Tibial artery (tissue), 4 donors: Measurements from ENCODE around the gene RNF145.

Experiments
- DNase-seq, 2 donors: peaks; one replicate each; pipeline ENCODE4 v3.0.0-alpha.2; 2019
- H3K27ac ChIP-seq, 2 donors: fragments of 200-600 bp; sonication (generic) in 1 of 2; 1 replicate in 1 of 2; 2 replicates in 1 of 2; pipeline ENCODE4 v1.5.1; 2018 to 2019; ENCODE audit warnings: mild to moderate bottlenecking in 1 of 2
- H3K27me3 ChIP-seq, 2 donors: fragments of 200-600 bp; sonication (generic) in 1 of 2; one replicate each; pipeline versions ENCODE4 v1.5.1 to v1.6.0; 2016 to 2019
- H3K36me3 ChIP-seq, 3 donors: fragments of 200-600 bp; sonication (generic) in 2 of 3; one replicate each; pipeline ENCODE4 v1.5.1; 2016 to 2019; ENCODE audit warnings: mild to moderate bottlenecking in 2 of 3
- H3K4me1 ChIP-seq, 4 donors: fragments of 200-600 bp; sonication (generic) in 2 of 4; 1 replicate in 3 of 4; 2 replicates in 1 of 4; pipeline ENCODE4 v1.5.1; 2016 to 2019
- H3K4me3 ChIP-seq, 2 donors: fragments of 200-600 bp; sonication (generic) in 1 of 2; 1 replicate in 1 of 2; 2 replicates in 1 of 2; pipeline ENCODE4 v1.5.1; 2018 to 2019; ENCODE audit warnings: mild to moderate bottlenecking in 2 of 2
- H3K9me3 ChIP-seq, 3 donors: fragments of 200-600 bp; sonication (generic) in 1 of 3; one replicate each; pipeline ENCODE4 v1.5.1; 2016 to 2019
- CTCF ChIP-seq, 2 experiments: fragments of 200-600 bp in 1 of 2; fragments of 450-650 bp in 1 of 2; IDR thresholded peaks; one replicate each; pipeline ENCODE4 v1.5.1; 2017 to 2019; ENCODE audit warnings: antibody characterized with exemption in 2 of 2, mild to moderate bottlenecking in 1 of 2, moderate library complexity in 1 of 2
- intact Hi-C: fragments of 100-400 bp; cut with DNase I; formaldehyde crosslinking; loops from one replicate; pipeline ENCODE4 v1.15.0; 2023; ENCODE audit warnings: low total_unique reads

Gene RNF145

GRCh38 chr5:159186319-159186718 is 23.0 kb downstream of the RNF145 start:
- Histone ChIP-seq H3K36me3 (peaks cover 0 to 14% (median 9%) of the 10 kb centered on the region in 3 donors), H3K4me1 (peaks cover 0 to 39% (median 3%) of the 10 kb centered on the region in 4 donors), H3K9me3 (no peaks in the 10 kb centered on the region), H3K4me3 (no peak overlapping the region), H3K27ac (no peak overlapping the region), H3K27me3 (no peaks in the 10 kb centered on the region)
- no peak for TF ChIP-seq CTCF (IDR thresholded peaks at IDR 0.05)
- no peak for DNase-seq
- intact Hi-C loops = no loop called here

DNA sequence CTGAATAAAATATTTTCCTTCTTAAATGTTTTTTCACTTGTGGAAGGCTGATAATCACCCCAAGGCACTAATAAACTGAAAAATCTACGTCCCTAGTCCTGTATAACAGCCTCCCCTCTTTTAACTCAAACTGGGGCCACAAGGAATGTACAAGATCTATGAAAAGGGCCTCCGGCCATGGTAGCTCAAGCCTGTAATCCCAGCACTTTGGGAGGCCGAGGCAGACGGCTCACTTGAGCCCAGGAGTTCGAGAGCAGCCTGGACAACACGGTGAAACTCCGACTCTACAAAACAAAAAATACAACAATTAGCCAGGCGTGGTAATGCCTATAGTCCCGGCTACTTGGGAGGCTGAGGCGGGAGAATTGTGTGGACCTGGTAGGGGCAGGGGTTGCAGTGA is 23.6 kb downstream of the RNF145 start:
- no peaks in the 10 kb centered on the region for H3K9me3 ChIP-seq
- peaks cover 0 to 44% (median 3%) of the 10 kb centered on the region in 4 donors for H3K4me1 ChIP-seq
- H3K27me3 ChIP-seq = no peaks in the 10 kb centered on the region
- intact Hi-C loops = no loop called here
- TF ChIP-seq CTCF (IDR thresholded peaks at IDR 0.05) = no peak
- H3K4me3 ChIP-seq = no peak overlapping the region
- no peak for DNase-seq
- H3K27ac ChIP-seq = no peak overlapping the region
- peaks cover 0 to 14% (median 9%) of the 10 kb centered on the region in 3 donors for H3K36me3 ChIP-seq

DNA sequence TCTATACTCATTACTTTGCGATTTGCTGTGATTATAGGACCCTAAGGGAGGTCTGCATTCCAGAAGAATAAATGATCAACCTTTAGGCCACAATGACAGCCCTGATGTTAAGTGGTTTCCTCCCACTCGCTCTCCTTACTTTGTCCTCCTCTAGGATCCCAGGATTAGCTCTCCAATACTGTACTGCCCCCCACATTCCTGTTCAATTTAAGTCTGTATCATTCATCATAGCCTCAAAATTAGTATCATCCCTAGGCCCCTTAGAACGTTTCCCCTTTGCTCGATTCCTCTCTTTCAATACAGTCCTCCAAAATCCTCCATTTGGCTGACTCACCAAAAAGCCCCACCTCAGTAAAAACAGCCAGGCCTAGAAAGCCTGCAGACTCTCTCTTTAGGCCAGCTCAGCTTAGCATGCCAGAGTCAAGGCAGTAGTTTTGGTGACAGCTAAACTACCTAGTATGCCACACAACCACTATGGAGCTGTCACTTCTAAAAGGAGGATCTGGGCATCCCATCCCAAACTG is 24.4 kb downstream of the RNF145 start:
- H3K4me3 ChIP-seq = no peak overlapping the region
- H3K27me3 ChIP-seq = no peaks in the 10 kb centered on the region
- H3K9me3 ChIP-seq = no peaks in the 10 kb centered on the region
- H3K27ac ChIP-seq = peak overlapping the region in 1 of 2 donors; percentile 28
- intact Hi-C loops = no loop called here
- DNase-seq = no peak
- no peak for TF ChIP-seq CTCF (IDR thresholded peaks at IDR 0.05)
- H3K36me3 ChIP-seq = peaks cover 0 to 8% (median 4%) of the 10 kb centered on the region in 3 donors
- H3K4me1 ChIP-seq = peaks cover 0 to 50% (median 5%) of the 10 kb centered on the region in 4 donors

- Histone ChIP-seq H3K36me3 (peaks cover 0 to 1% (median 0%) of the 10 kb centered on the region in 3 donors), H3K9me3 (no peaks in the 10 kb centered on the region), H3K4me1 (peaks cover 0 to 52% (median 11%) of the 10 kb centered on the region in 4 donors), H3K27me3 (no peaks in the 10 kb centered on the region), H3K4me3 (no peak overlapping the region), H3K27ac (no peak overlapping the region)
- intact Hi-C loops = no loop called here
- DNase-seq = no peak
- TF ChIP-seq CTCF (IDR thresholded peaks at IDR 0.05) = no peak
Measured at GRCh38 chr5:159184236-159184635, 25.1 kb downstream of the RNF145 start.

GRCh38 chr5:159183247-159183646 is 26.1 kb downstream of the RNF145 start:
- no peaks in the 10 kb centered on the region for H3K9me3 ChIP-seq
- no peaks in the 10 kb centered on the region for H3K27me3 ChIP-seq
- intact Hi-C loops = no loop called here
- H3K4me1 ChIP-seq = peaks cover 0 to 56% (median 12%) of the 10 kb centered on the region in 4 donors
- no peak for DNase-seq
- H3K27ac ChIP-seq = no peak overlapping the region
- H3K36me3 ChIP-seq = no peaks in the 10 kb centered on the region
- H3K4me3 ChIP-seq = no peak overlapping the region
- no peak for TF ChIP-seq CTCF (IDR thresholded peaks at IDR 0.05)

- Histone ChIP-seq H3K9me3 (no peaks in the 10 kb centered on the region), H3K27ac (no peak overlapping the region), H3K27me3 (no peaks in the 10 kb centered on the region), H3K36me3 (no peaks in the 10 kb centered on the region), H3K4me1 (peaks cover 0 to 56% (median 12%) of the 10 kb centered on the region in 4 donors), H3K4me3 (no peak overlapping the region)
- intact Hi-C loops = no loop called here
- DNase-seq = no peak
- TF ChIP-seq CTCF (IDR thresholded peaks at IDR 0.05) = no peak
Measured at GRCh38 chr5:159182691-159183090, 26.7 kb downstream of the RNF145 start.
